H9 (cell line): Measurements from ENCODE around the gene GRIK3. TPM values are rescaled to one million over a fixed set of nuclear protein-coding genes. Genes with fewer than 3 reads are reported as not detected.

Experiments
- DNase-seq: peaks from one replicate; pipeline ENCODE4 v3.0.0-alpha.2; 2017
- H2AFZ ChIP-seq: one replicate; pipeline ENCODE4 v1.6.1; 2013; ENCODE audit warnings: mild to moderate bottlenecking, low read length, control low read depth, moderate library complexity
- H2AK5ac ChIP-seq: 2 replicates; pipeline ENCODE4 v1.6.1; 2013; ENCODE audit warnings: low read length, control low read depth, mixed read lengths; ENCODE audit not compliant: insufficient read length
- H2BK120ac ChIP-seq: one replicate; pipeline ENCODE4 v1.6.1; 2013; ENCODE audit warnings: low read depth, mild to moderate bottlenecking, low read length, control low read depth, inconsistent platforms; ENCODE audit not compliant: poor library complexity, severe bottlenecking
- H2BK12ac ChIP-seq: 2 replicates; pipeline ENCODE4 v1.6.1; 2013; ENCODE audit warnings: low read length, control low read depth, mixed read lengths, low read depth; ENCODE audit not compliant: insufficient read length
- H2BK15ac ChIP-seq: 2 replicates; pipeline ENCODE4 v1.6.1; 2013; ENCODE audit warnings: low read depth, low read length, control low read depth
- H2BK20ac ChIP-seq: one replicate; pipeline ENCODE4 v1.6.1; 2013; ENCODE audit warnings: low read depth, mild to moderate bottlenecking, low read length, control low read depth, inconsistent platforms; ENCODE audit not compliant: poor library complexity, severe bottlenecking
- H2BK5ac ChIP-seq: 2 replicates; pipeline ENCODE4 v1.6.1; 2013; ENCODE audit warnings: low read length, control low read depth, mixed read lengths; ENCODE audit not compliant: insufficient read length
- H3K14ac ChIP-seq: 2 replicates; pipeline ENCODE4 v1.6.1; 2013; ENCODE audit warnings: low read length, control low read depth; ENCODE audit not compliant: insufficient read depth
- H3K18ac ChIP-seq: 2 replicates; pipeline ENCODE4 v1.6.1; 2013; ENCODE audit warnings: low read depth, mild to moderate bottlenecking, mixed read lengths, low read length, control low read depth; ENCODE audit not compliant: insufficient read length
- H3K23ac ChIP-seq: 2 replicates; pipeline ENCODE4 v1.6.1; 2013; ENCODE audit warnings: low read length, control low read depth, mixed read lengths, low read depth; ENCODE audit not compliant: insufficient read length
- H3K23me2 ChIP-seq: 2 replicates; pipeline ENCODE4 v1.6.1; 2013; ENCODE audit warnings: low read depth, mild to moderate bottlenecking, mixed read lengths, low read length, control low read depth; ENCODE audit not compliant: insufficient read length, poor library complexity, severe bottlenecking
- H3K27ac ChIP-seq: 2 replicates; pipeline ENCODE4 v1.5.1; 2013; ENCODE audit warnings: low read length, control low read depth, mixed read lengths, low read depth; ENCODE audit not compliant: insufficient read length
- H3K27me3 ChIP-seq: 2 replicates; pipeline ENCODE4 v1.6.1; 2013; ENCODE audit warnings: low read length, control low read depth, inconsistent platforms; ENCODE audit not compliant: insufficient read depth
- H3K4ac ChIP-seq: 2 replicates; pipeline ENCODE4 v1.6.1; 2013; ENCODE audit warnings: low read depth, mild to moderate bottlenecking, control low read depth, inconsistent platforms, low read length, moderate library complexity
- H3K4me1 ChIP-seq: 2 replicates; pipeline ENCODE4 v1.6.1; 2013; ENCODE audit warnings: low read length, control low read depth, inconsistent platforms; ENCODE audit not compliant: insufficient read depth
- H3K4me2 ChIP-seq: 2 replicates; pipeline ENCODE4 v1.6.1; 2013; ENCODE audit warnings: low read length, control low read depth, mixed read lengths; ENCODE audit not compliant: insufficient read length, insufficient read depth
- H3K56ac ChIP-seq: 2 replicates; pipeline ENCODE4 v1.6.1; 2013; ENCODE audit warnings: low read depth, mild to moderate bottlenecking, mixed read lengths, low read length, control low read depth; ENCODE audit not compliant: insufficient read length
- H3K79me1 ChIP-seq: 2 replicates; pipeline ENCODE4 v1.6.1; 2013; ENCODE audit warnings: low read depth, mild to moderate bottlenecking, moderate library complexity, low read length, control low read depth, inconsistent platforms; ENCODE audit not compliant: insufficient read depth, poor library complexity, severe bottlenecking
- H3K79me2 ChIP-seq: 2 replicates; pipeline ENCODE4 v1.6.1; 2013; ENCODE audit warnings: low read length, control low read depth, inconsistent platforms; ENCODE audit not compliant: insufficient read depth
- H3K9ac ChIP-seq: 2 replicates; pipeline ENCODE4 v1.6.1; 2013; ENCODE audit warnings: low read length, control low read depth, mixed read lengths; ENCODE audit not compliant: insufficient read length; ENCODE audit errors: extremely low read depth
- H3K9me3 ChIP-seq: one replicate; pipeline ENCODE4 v1.6.1; 2013; ENCODE audit warnings: low read depth, low read length, inconsistent platforms; ENCODE audit not compliant: control insufficient read depth
- H3T11ph ChIP-seq: one replicate; pipeline ENCODE4 v1.6.1; 2013; ENCODE audit warnings: mild to moderate bottlenecking, low read length, control low read depth, inconsistent platforms
- H4K20me1 ChIP-seq: one replicate; pipeline ENCODE4 v1.6.1; 2013; ENCODE audit not compliant: control insufficient read depth, insufficient read length, insufficient read depth
- H4K5ac ChIP-seq: 2 replicates; pipeline ENCODE4 v1.6.1; 2013; ENCODE audit warnings: low read depth, mild to moderate bottlenecking, mixed read lengths, low read length, control low read depth; ENCODE audit not compliant: insufficient read length
- H4K8ac ChIP-seq: replicated peaks from 2 replicates; pipeline ENCODE4 v1.6.1; 2013; ENCODE audit warnings: low read length, control low read depth, mixed read lengths, low read depth; ENCODE audit not compliant: insufficient read length
- H4K91ac ChIP-seq: 2 replicates; pipeline ENCODE4 v1.6.1; 2013; ENCODE audit warnings: low read depth, mild to moderate bottlenecking, moderate library complexity, mixed read lengths, low read length, control low read depth; ENCODE audit not compliant: insufficient read length
- H3K27ac Mint-ChIP-seq, 3 experiments: 2 replicates in 2 of 3; 3 replicates in 1 of 3; pipeline ENCODE4 v1.8.0; 2020 to 2021; ENCODE audit warnings: mixed read lengths in 3 of 3, mild to moderate bottlenecking in 1 of 3, moderate library complexity in 1 of 3
- H3K27me3 Mint-ChIP-seq: 2 replicates; pipeline ENCODE4 v1.8.0; 2021; ENCODE audit warnings: low read depth, mild to moderate bottlenecking, moderate library complexity, mixed read lengths
- H3K36me3 Mint-ChIP-seq, 3 experiments: 2 replicates in 2 of 3; 3 replicates in 1 of 3; pipeline ENCODE4 v1.8.0; 2020 to 2021; ENCODE audit warnings: low read depth in 3 of 3, mixed read lengths in 3 of 3; ENCODE audit not compliant: insufficient read depth in 1 of 3
- H3K4me1 Mint-ChIP-seq, 2 experiments: 2 replicates each; pipeline ENCODE4 v1.8.0; 2020; ENCODE audit warnings: mixed read lengths in 2 of 2
- H3K4me3 Mint-ChIP-seq, 2 experiments: 2 replicates in 1 of 2; 3 replicates in 1 of 2; pipeline ENCODE4 v1.8.0; 2020 to 2021; ENCODE audit warnings: mild to moderate bottlenecking in 2 of 2, mixed read lengths in 2 of 2, moderate library complexity in 1 of 2
- H3K9me3 Mint-ChIP-seq, 2 experiments: 2 replicates in 1 of 2; 3 replicates in 1 of 2; pipeline ENCODE4 v1.8.0; 2020; ENCODE audit warnings: mild to moderate bottlenecking in 2 of 2, mixed read lengths in 2 of 2, moderate library complexity in 1 of 2
- WGBS: extraction: QIAGEN DNeasy Blood & Tissue Kit; methylation state at CpG from one replicate; pipeline ENCODE4 v1.1.7; 2013; ENCODE audit warnings: missing lambda C conversion rate, low lambda C conversion rate, mixed read lengths; ENCODE audit not compliant: insufficient read length; ENCODE audit errors: extremely low coverage; 5-methylcytosine and 5-hydroxymethylcytosine counted together
- total RNA-seq: library from RNA; stranded (reverse); gene quantifications from 2 replicates; pipeline ENCODE4 v1.2.1, GENCODE V29; 2021
- TF ChIP-seq, protein P1 (sequence below): fragments of 200-600 bp; sonication (generic); conservative IDR thresholded peaks from 3 replicates; pipeline ENCODE4 v1.8.0; 2021; ENCODE audit warnings: antibody characterized with exemption, mild to moderate bottlenecking

The GRIK3 gene
- total RNA-seq, 1 experiment from 2014 or later, result 1.7 TPM

DNA sequence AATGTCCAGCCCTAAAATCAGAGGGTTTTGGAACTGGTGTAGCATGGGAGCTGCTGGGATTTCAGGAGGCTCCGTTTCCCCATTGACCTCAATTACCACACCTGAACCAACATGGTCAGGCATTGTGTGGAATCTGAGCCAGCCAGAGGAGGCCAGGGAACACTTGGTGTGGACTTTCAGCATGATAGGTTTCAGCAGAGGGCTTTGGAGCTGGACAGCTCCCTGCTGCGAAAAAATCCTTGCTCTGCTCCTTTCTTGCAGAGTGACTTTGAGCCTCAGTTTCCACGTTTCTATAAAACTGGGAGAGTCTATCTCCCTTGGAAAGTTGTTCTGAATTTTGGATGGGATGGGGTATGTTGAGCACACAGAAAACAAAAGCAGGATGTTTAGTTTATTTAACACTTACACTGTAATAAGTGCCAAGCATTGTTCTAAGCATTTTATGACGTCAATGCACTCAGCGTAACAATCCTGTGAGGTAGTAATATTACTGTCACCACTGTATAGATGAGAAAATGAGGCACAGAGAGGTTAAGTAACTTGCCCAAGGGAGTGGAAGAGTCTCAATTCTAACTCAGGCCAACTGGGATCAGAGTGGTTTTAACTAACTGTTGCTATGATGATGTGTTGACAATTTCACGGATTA, 168.0 kb downstream of the GRIK3 start:
- no peak overlapping the region for H2BK120ac ChIP-seq
- no peaks in the 10 kb centered on the region for H3K79me1 ChIP-seq
- no peaks in the 10 kb centered on the region for H3K9me3 ChIP-seq
- H3K9ac ChIP-seq, result no peak overlapping the region
- H2BK15ac ChIP-seq, result no peak overlapping the region
- H4K8ac ChIP-seq, result no peak overlapping the region
- Mint-ChIP-seq H3K4me1 (peaks cover 8 to 20% of the 10 kb centered on the region in 2 experiments), H3K36me3 (no peaks in the 10 kb centered on the region), H3K27ac (no peak overlapping the region), H3K27me3 (no peaks in the 10 kb centered on the region; the same call in 1 of the 2 replicates), H3K4me3 (no peak overlapping the region), H3K9me3 (no peaks in the 10 kb centered on the region)
- no peak overlapping the region for H4K5ac ChIP-seq
- H3K4me2 ChIP-seq, result no peak overlapping the region
- no peak overlapping the region for H2AK5ac ChIP-seq
- H2BK12ac ChIP-seq, result no peak overlapping the region
- no peak overlapping the region for H3K14ac ChIP-seq
- H3K56ac ChIP-seq, result no peak overlapping the region
- no peaks in the 10 kb centered on the region for H3K23me2 ChIP-seq
- H3T11ph ChIP-seq, result no peak overlapping the region
- no peaks in the 10 kb centered on the region for H3K27me3 ChIP-seq
- H2BK5ac ChIP-seq, result no peak overlapping the region
- H4K20me1 ChIP-seq, result peaks cover 2% of the 10 kb centered on the region
- no peak overlapping the region for H2BK20ac ChIP-seq
- no peak overlapping the region for H3K4ac ChIP-seq
- H3K79me2 ChIP-seq, result no peaks in the 10 kb centered on the region
- no peak overlapping the region for H2AFZ ChIP-seq
- no peak overlapping the region for H3K27ac ChIP-seq
- no CpG with 5 or more reads among the region's 6 CpGs for WGBS
- TF ChIP-seq, protein P1, sequence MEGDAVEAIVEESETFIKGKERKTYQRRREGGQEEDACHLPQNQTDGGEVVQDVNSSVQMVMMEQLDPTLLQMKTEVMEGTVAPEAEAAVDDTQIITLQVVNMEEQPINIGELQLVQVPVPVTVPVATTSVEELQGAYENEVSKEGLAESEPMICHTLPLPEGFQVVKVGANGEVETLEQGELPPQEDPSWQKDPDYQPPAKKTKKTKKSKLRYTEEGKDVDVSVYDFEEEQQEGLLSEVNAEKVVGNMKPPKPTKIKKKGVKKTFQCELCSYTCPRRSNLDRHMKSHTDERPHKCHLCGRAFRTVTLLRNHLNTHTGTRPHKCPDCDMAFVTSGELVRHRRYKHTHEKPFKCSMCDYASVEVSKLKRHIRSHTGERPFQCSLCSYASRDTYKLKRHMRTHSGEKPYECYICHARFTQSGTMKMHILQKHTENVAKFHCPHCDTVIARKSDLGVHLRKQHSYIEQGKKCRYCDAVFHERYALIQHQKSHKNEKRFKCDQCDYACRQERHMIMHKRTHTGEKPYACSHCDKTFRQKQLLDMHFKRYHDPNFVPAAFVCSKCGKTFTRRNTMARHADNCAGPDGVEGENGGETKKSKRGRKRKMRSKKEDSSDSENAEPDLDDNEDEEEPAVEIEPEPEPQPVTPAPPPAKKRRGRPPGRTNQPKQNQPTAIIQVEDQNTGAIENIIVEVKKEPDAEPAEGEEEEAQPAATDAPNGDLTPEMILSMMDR, result no peak
- no peak overlapping the region for H3K18ac ChIP-seq
- no peak overlapping the region for H4K91ac ChIP-seq
- H3K23ac ChIP-seq, result no peak overlapping the region
- DNase-seq, result no peak
- no peaks in the 10 kb centered on the region for H3K4me1 ChIP-seq
